Caco-2 (cell line): ENCODE data around the gene AHRR. TPM values are rescaled to one million over a fixed set of nuclear protein-coding genes. Genes with fewer than 3 reads are reported as not detected.
"Not testable (repeated sequence)": the region's sequence is repeated elsewhere in the genome, so short reads cannot be mapped to it uniquely, and the experiment has no call there.

Experiments used
- BruUV-seq: library from RNA; stranded (reverse); fragments of 400-500 nt; replicated peaks from 2 replicates; lab custom pipeline; 2021; lab: Mats Ljungman, UMichigan
- CTCF ChIA-PET: fragments of 300-600 bp; sonication (Branson Sonifier 250); formaldehyde crosslinking; loops from one replicate; lab custom pipeline; 2022; ENCODE audit warnings: antibody characterized with exemption; lab: Charles Lee
- POLR2A ChIA-PET: fragments of 300-600 bp; sonication (Branson Sonifier 250); formaldehyde crosslinking; loops from one replicate; lab custom pipeline; 2022; ENCODE audit warnings: antibody characterized with exemption; lab: Charles Lee
- DNase-seq, 2 experiments: peaks; one replicate each; pipeline versions ENCODE4 v3.0.0 to v3.0.0-alpha.2; 2020 to 2022
- H3K27me3 ChIP-seq: replicated peaks from 2 replicates; pipeline ENCODE4 v1.6.0; 2011; ENCODE audit warnings: low read length; ENCODE audit not compliant: control insufficient read depth, insufficient read depth
- H3K36me3 ChIP-seq: 2 replicates; pipeline ENCODE4 v1.5.1; 2011; ENCODE audit warnings: low read length; ENCODE audit not compliant: control insufficient read depth, insufficient read depth
- H3K4me1 ChIP-seq: fragments of 250-450 bp; sonication (Bioruptor Pico); 2 replicates; pipeline ENCODE4 v1.5.1; 2020; ENCODE audit warnings: mild to moderate bottlenecking
- H3K4me3 ChIP-seq: 2 replicates; pipeline ENCODE4 v1.5.1; 2011; ENCODE audit warnings: low read depth, mild to moderate bottlenecking, control low read depth, low read length
- H3K9me3 ChIP-seq: fragments of 250-450 bp; sonication (Bioruptor Pico); 2 replicates; pipeline ENCODE4 v1.5.1; 2020; ENCODE audit warnings: mild to moderate bottlenecking, moderate library complexity
- H3K27ac Mint-ChIP-seq: one replicate; pipeline ENCODE4 v1.8.0; 2022; ENCODE audit warnings: mixed read lengths; ENCODE audit not compliant: unreplicated experiment
- H3K27me3 Mint-ChIP-seq: one replicate; pipeline ENCODE4 v1.8.0; 2022; ENCODE audit warnings: mixed read lengths; ENCODE audit not compliant: insufficient read depth, unreplicated experiment
- H3K36me3 Mint-ChIP-seq: one replicate; pipeline ENCODE4 v1.8.0; 2022; ENCODE audit warnings: mild to moderate bottlenecking, mixed read lengths; ENCODE audit not compliant: insufficient read depth, unreplicated experiment
- H3K4me1 Mint-ChIP-seq: one replicate; pipeline ENCODE4 v1.8.0; 2022; ENCODE audit warnings: low read depth, mixed read lengths; ENCODE audit not compliant: unreplicated experiment
- H3K4me3 Mint-ChIP-seq: one replicate; pipeline ENCODE4 v1.8.0; 2022; ENCODE audit warnings: mild to moderate bottlenecking, moderate library complexity, mixed read lengths; ENCODE audit not compliant: unreplicated experiment
- H3K9me3 Mint-ChIP-seq: one replicate; pipeline ENCODE4 v1.8.0; 2022; ENCODE audit warnings: mixed read lengths; ENCODE audit not compliant: unreplicated experiment
- intact Hi-C: fragments of 100-400 bp; cut with micrococcal nuclease; formaldehyde crosslinking; loops from one replicate; pipeline ENCODE4 v1.10.0; 2022; ENCODE audit not compliant: unreplicated experiment
- total RNA-seq: library from RNA; stranded (reverse); gene quantifications from 2 replicates; pipeline ENCODE4 v1.2.3, GENCODE V29; 2022
- TF ChIP-seq, protein P1 (sequence below), 2 experiments: fragments of 200-600 bp in 1 of 2; IDR thresholded peaks; 1 replicate in 1 of 2; 2 replicates in 1 of 2; pipeline versions ENCODE4 v1.5.1 to v1.8.0; 2011 to 2022; ENCODE audit warnings: antibody characterized with exemption in 1 of 2, control low read depth in 1 of 2, inconsistent platforms in 1 of 2, low read depth in 1 of 2, low read length in 1 of 2, mild to moderate bottlenecking in 1 of 2, moderate library complexity in 1 of 2; ENCODE audit not compliant: insufficient read depth in 1 of 2, severe bottlenecking in 1 of 2, unreplicated experiment in 1 of 2

The AHRR gene
- total RNA-seq, 1 experiment from 2014 or later = 1.1 TPM

- ChIA-PET POLR2A (no interaction called here), CTCF (no interaction called here)
- TF ChIP-seq, protein P1, sequence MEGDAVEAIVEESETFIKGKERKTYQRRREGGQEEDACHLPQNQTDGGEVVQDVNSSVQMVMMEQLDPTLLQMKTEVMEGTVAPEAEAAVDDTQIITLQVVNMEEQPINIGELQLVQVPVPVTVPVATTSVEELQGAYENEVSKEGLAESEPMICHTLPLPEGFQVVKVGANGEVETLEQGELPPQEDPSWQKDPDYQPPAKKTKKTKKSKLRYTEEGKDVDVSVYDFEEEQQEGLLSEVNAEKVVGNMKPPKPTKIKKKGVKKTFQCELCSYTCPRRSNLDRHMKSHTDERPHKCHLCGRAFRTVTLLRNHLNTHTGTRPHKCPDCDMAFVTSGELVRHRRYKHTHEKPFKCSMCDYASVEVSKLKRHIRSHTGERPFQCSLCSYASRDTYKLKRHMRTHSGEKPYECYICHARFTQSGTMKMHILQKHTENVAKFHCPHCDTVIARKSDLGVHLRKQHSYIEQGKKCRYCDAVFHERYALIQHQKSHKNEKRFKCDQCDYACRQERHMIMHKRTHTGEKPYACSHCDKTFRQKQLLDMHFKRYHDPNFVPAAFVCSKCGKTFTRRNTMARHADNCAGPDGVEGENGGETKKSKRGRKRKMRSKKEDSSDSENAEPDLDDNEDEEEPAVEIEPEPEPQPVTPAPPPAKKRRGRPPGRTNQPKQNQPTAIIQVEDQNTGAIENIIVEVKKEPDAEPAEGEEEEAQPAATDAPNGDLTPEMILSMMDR (IDR thresholded peaks at IDR 0.05; ENCODE audit: insufficient read depth in 1 of 2, low read depth in 1 of 2, low read length in 1 of 2, severe bottlenecking in 1 of 2, unreplicated experiment in 1 of 2) = no peak
- H3K27me3 Mint-ChIP-seq = no peaks in the 10 kb centered on the region
- Histone ChIP-seq H3K36me3 (no peaks in the 10 kb centered on the region), H3K9me3 (no peaks in the 10 kb centered on the region), H3K4me1 (no peaks in the 10 kb centered on the region), H3K27me3 (no peaks in the 10 kb centered on the region), H3K4me3 (no peak overlapping the region)
- H3K36me3 Mint-ChIP-seq = no peaks in the 10 kb centered on the region
- H3K9me3 Mint-ChIP-seq = no peaks in the 10 kb centered on the region
- no peak overlapping the region for H3K4me3 Mint-ChIP-seq
- intact Hi-C loops = no loop called here
- BruUV-seq = no TSS peak
- H3K27ac Mint-ChIP-seq = no peak overlapping the region
- DNase-seq = no peak
- H3K4me1 Mint-ChIP-seq = no peaks in the 10 kb centered on the region
Measured at GRCh38 chr5:485113-485945, 163.8 kb downstream of the AHRR start.

- TF ChIP-seq, protein P1 (IDR thresholded peaks at IDR 0.05; ENCODE audit: insufficient read depth in 1 of 2, low read depth in 1 of 2, low read length in 1 of 2, severe bottlenecking in 1 of 2, unreplicated experiment in 1 of 2) = no peak
- DNase-seq = no peak
- no peaks in the 10 kb centered on the region for H3K36me3 Mint-ChIP-seq
- ChIA-PET CTCF (no interaction called here), POLR2A (no interaction called here)
- no peaks in the 10 kb centered on the region for H3K9me3 Mint-ChIP-seq
- Histone ChIP-seq H3K36me3 (no peaks in the 10 kb centered on the region), H3K4me1 (no peaks in the 10 kb centered on the region), H3K27me3 (no peaks in the 10 kb centered on the region), H3K9me3 (no peaks in the 10 kb centered on the region), H3K4me3 (no peak overlapping the region)
- no TSS peak for BruUV-seq
- no peaks in the 10 kb centered on the region for H3K4me1 Mint-ChIP-seq
- intact Hi-C loops = no loop called here
- no peak overlapping the region for H3K4me3 Mint-ChIP-seq
- H3K27ac Mint-ChIP-seq = no peak overlapping the region
- H3K27me3 Mint-ChIP-seq = no peaks in the 10 kb centered on the region
Measured at GRCh38 chr5:485946-486491, 164.5 kb downstream of the AHRR start.

GRCh38 chr5:486597-486996 is 165.1 kb downstream of the AHRR start:
- not testable (repeated sequence) for H3K27me3 ChIP-seq, BruUV-seq, H3K4me1 Mint-ChIP-seq

More at GRCh38 chr5:486597-486996, 165.1 kb downstream of the AHRR start:
- H3K4me3 ChIP-seq, DNase-seq, intact Hi-C loops, H3K36me3 ChIP-seq, H3K4me3 Mint-ChIP-seq, H3K9me3 Mint-ChIP-seq, H3K9me3 ChIP-seq, POLR2A ChIA-PET, H3K27ac Mint-ChIP-seq, CTCF ChIA-PET, H3K36me3 Mint-ChIP-seq, H3K4me1 ChIP-seq, H3K27me3 Mint-ChIP-seq: not testable (repeated sequence)

Other genes with a start within 250 kb of the AHRR start
- gene PLEKHG4B, start 229.5 kb upstream of the AHRR start, total RNA-seq = 15.0 TPM in 2 replicates
- not detected in 2 replicates for gene LRRC14B, start 130.2 kb upstream of the AHRR start, total RNA-seq
- 10.5 TPM in 2 replicates for gene CCDC127, start 103.6 kb upstream of the AHRR start, total RNA-seq
- 140 and 157 TPM in 2 replicates for gene SDHA, start 103.4 kb upstream of the AHRR start, total RNA-seq
- 101 and 107 TPM in 2 replicates for gene PDCD6, start 50.1 kb upstream of the AHRR start, total RNA-seq
- gene EXOC3, start 121.5 kb downstream of the AHRR start, total RNA-seq = 41.9 and 44.5 TPM in 2 replicates
- 3.4 and 3.7 TPM in 2 replicates for gene SLC9A3, start 202.7 kb downstream of the AHRR start, total RNA-seq